ENCODE measurements around the gene TCF3.

DNA sequence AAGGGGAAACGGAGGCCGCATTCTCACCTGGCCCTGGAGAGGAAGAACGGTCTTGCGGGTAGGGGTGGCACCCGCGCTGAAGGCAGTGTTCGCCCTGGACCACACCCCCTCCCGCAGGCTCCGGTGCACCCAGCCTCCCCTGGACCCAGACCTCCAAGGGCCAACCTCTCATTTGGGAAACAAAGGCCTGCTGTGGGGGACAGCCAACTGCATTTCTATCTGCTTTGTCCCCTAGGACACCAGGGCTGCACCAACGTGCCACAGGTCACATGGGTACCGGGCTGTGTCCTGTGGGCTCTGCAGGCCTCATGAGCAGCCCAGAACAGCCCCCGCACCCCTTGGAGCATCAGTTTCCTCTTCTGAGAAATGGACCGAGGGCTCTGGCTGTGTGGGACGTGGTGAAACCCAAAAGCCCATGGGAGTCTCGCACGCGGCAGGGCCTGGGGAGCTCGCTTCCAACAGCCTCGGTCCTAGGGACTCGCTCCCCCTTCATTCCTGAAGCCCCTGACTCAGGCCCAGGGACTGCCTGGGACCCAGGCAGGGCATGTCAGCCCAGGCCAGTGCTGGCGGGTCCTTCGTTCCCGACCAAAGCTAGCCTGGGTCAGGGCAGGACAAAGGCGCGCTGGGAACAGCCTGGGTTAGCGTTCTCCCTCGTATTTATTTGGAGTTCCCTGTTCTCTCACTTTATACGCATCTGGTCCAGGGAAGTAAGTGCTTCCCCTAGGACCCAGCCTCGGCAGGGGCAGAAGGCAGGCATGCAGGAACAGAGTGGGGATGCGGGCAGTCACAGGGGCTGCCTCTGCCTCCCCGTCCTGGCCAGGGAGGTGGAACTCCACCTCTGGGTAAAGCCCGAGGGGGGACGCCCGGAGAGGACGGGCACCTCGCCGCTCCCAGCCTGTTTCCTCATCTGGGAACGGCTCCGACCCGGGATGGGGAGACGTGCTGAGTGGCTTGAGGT, 4.6 kb downstream of the TCF3 start:
- TF ChIP-seq POLR2A (IDR thresholded peaks at IDR 0.05), result no peak
- TF ChIP-seq, protein P1, sequence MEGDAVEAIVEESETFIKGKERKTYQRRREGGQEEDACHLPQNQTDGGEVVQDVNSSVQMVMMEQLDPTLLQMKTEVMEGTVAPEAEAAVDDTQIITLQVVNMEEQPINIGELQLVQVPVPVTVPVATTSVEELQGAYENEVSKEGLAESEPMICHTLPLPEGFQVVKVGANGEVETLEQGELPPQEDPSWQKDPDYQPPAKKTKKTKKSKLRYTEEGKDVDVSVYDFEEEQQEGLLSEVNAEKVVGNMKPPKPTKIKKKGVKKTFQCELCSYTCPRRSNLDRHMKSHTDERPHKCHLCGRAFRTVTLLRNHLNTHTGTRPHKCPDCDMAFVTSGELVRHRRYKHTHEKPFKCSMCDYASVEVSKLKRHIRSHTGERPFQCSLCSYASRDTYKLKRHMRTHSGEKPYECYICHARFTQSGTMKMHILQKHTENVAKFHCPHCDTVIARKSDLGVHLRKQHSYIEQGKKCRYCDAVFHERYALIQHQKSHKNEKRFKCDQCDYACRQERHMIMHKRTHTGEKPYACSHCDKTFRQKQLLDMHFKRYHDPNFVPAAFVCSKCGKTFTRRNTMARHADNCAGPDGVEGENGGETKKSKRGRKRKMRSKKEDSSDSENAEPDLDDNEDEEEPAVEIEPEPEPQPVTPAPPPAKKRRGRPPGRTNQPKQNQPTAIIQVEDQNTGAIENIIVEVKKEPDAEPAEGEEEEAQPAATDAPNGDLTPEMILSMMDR (IDR thresholded peaks at IDR 0.05), result no peak
